OCI-LY1 (cell line): ENCODE data around the gene TRIM62.

Experiments
- H2AFZ ChIP-seq: fragments of 200-600 bp; sonication (generic), shearing (Covaris generic); 2 replicates; pipeline ENCODE4 v1.6.0; 2014; ENCODE audit warnings: antibody characterized with exemption, mild to moderate bottlenecking, low read length
- H3F3A ChIP-seq: fragments of 200-600 bp; sonication (generic), shearing (Covaris generic); 2 replicates; pipeline ENCODE4 v1.6.0; 2014; ENCODE audit warnings: mild to moderate bottlenecking, antibody characterized with exemption, low read length, moderate library complexity; ENCODE audit not compliant: insufficient read depth
- H3K27ac ChIP-seq: fragments of 200-600 bp; sonication (generic); 2 replicates; pipeline ENCODE4 v1.5.1; 2014; ENCODE audit warnings: low read length, mixed run types, mild to moderate bottlenecking, low read depth; ENCODE audit not compliant: poor library complexity, severe bottlenecking
- H3K27me3 ChIP-seq: fragments of 200-600 bp; sonication (generic); 2 replicates; pipeline ENCODE4 v1.6.0; 2014; ENCODE audit warnings: antibody characterized with exemption, mild to moderate bottlenecking, low read length, moderate library complexity; ENCODE audit not compliant: insufficient read depth
- H3K36me3 ChIP-seq: fragments of 200-600 bp; sonication (generic); 2 replicates; pipeline ENCODE4 v1.6.1; 2014; ENCODE audit warnings: mild to moderate bottlenecking, antibody characterized with exemption, low read length, moderate library complexity, mixed read lengths; ENCODE audit not compliant: insufficient read depth
- H3K4me1 ChIP-seq: fragments of 200-600 bp; sonication (generic); 2 replicates; pipeline ENCODE4 v1.5.1; 2014; ENCODE audit warnings: mild to moderate bottlenecking, low read length, moderate library complexity; ENCODE audit not compliant: insufficient read depth, severe bottlenecking
- H3K4me2 ChIP-seq: fragments of 200-600 bp; sonication (generic), shearing (Covaris generic); 2 replicates; pipeline ENCODE4 v1.6.1; 2014; ENCODE audit warnings: low read length
- H3K4me3 ChIP-seq: fragments of 200-600 bp; sonication (generic); 2 replicates; pipeline ENCODE4 v1.5.1; 2014; ENCODE audit warnings: low read length, low read depth, mild to moderate bottlenecking, mixed read lengths; ENCODE audit not compliant: poor library complexity, severe bottlenecking
- H3K79me2 ChIP-seq: fragments of 200-600 bp; shearing (Covaris generic); 2 replicates; pipeline ENCODE4 v1.6.1; 2016; ENCODE audit warnings: mixed run types, low read length, mixed read lengths; ENCODE audit not compliant: insufficient read depth
- H3K9ac ChIP-seq: fragments of 200-600 bp; sonication (generic), shearing (Covaris generic); 2 replicates; pipeline ENCODE4 v1.6.1; 2014; ENCODE audit warnings: mild to moderate bottlenecking, low read length, mixed read lengths
- H3K9me2 ChIP-seq: fragments of 200-600 bp; sonication (generic), shearing (Covaris generic); 2 replicates; pipeline ENCODE4 v1.6.1; 2014; ENCODE audit warnings: low read depth, mild to moderate bottlenecking, low read length, mixed read lengths
- H3K9me3 ChIP-seq: fragments of 200-600 bp; shearing (Covaris generic); 2 replicates; pipeline ENCODE4 v1.6.1; 2014; ENCODE audit warnings: low read length, mixed read lengths
- H4K20me1 ChIP-seq: fragments of 200-600 bp; sonication (generic), shearing (Covaris generic); 2 replicates; pipeline ENCODE4 v1.6.0; 2016; ENCODE audit warnings: mild to moderate bottlenecking, low read length; ENCODE audit not compliant: insufficient read depth
- CTCF ChIP-seq: fragments of 200-600 bp; sonication (generic), shearing (Covaris generic); IDR thresholded peaks from 2 replicates; pipeline ENCODE4 v1.5.1; 2017; ENCODE audit warnings: mild to moderate bottlenecking, antibody characterized with exemption, low read length, moderate library complexity, mixed read lengths
- EZH2 ChIP-seq: fragments of 200-600 bp; sonication (generic), shearing (Covaris generic); IDR thresholded peaks from 2 replicates; pipeline ENCODE4 v1.8.0; 2017; ENCODE audit warnings: borderline replicate concordance, mixed run types, mild to moderate bottlenecking, antibody characterized with exemption, low read length, moderate library complexity, mixed read lengths

TRIM62 gene

GRCh38 chr1:33119050-33119449, 62.8 kb downstream of the TRIM62 start:
- Histone ChIP-seq H3K27ac (no peak overlapping the region), H3K9ac (no peak overlapping the region), H3K79me2 (no peaks in the 10 kb centered on the region), H3K4me3 (no peak overlapping the region), H3K4me1 (no peaks in the 10 kb centered on the region), H3K27me3 (no peaks in the 10 kb centered on the region), H4K20me1 (no peaks in the 10 kb centered on the region), H3K4me2 (no peak overlapping the region), H3K9me3 (no peaks in the 10 kb centered on the region), H3F3A (no peaks in the 10 kb centered on the region), H2AFZ (no peak overlapping the region), H3K36me3 (no peaks in the 10 kb centered on the region), H3K9me2 (no peaks in the 10 kb centered on the region)
- TF ChIP-seq EZH2: no peak
- no peak for TF ChIP-seq CTCF

GRCh38 chr1:33118274-33118673, 63.6 kb downstream of the TRIM62 start:
- no peak overlapping the region for H2AFZ ChIP-seq
- H3F3A ChIP-seq: no peaks in the 10 kb centered on the region
- no peaks in the 10 kb centered on the region for H4K20me1 ChIP-seq
- no peak overlapping the region for H3K4me2 ChIP-seq
- no peak overlapping the region for H3K9ac ChIP-seq
- TF ChIP-seq CTCF: no peak
- no peak for TF ChIP-seq EZH2
- no peak overlapping the region for H3K4me3 ChIP-seq
- no peaks in the 10 kb centered on the region for H3K36me3 ChIP-seq
- H3K9me2 ChIP-seq: no peaks in the 10 kb centered on the region
- no peaks in the 10 kb centered on the region for H3K27me3 ChIP-seq
- H3K9me3 ChIP-seq: no peaks in the 10 kb centered on the region
- H3K4me1 ChIP-seq: no peaks in the 10 kb centered on the region
- no peak overlapping the region for H3K27ac ChIP-seq
- no peaks in the 10 kb centered on the region for H3K79me2 ChIP-seq

- no peak for TF ChIP-seq CTCF
- no peak for TF ChIP-seq EZH2
- Histone ChIP-seq H2AFZ (no peak overlapping the region), H3K27ac (no peak overlapping the region)
Observed at GRCh38 chr1:33117440-33118085, 64.3 kb downstream of the TRIM62 start.

More at GRCh38 chr1:33117440-33118085, 64.3 kb downstream of the TRIM62 start:
- Histone ChIP-seq H3K9ac (no peak overlapping the region), H3F3A (no peaks in the 10 kb centered on the region), H3K9me3 (no peaks in the 10 kb centered on the region), H3K79me2 (no peaks in the 10 kb centered on the region), H3K36me3 (no peaks in the 10 kb centered on the region), H3K27me3 (no peaks in the 10 kb centered on the region), H3K4me3 (no peak overlapping the region), H3K4me2 (no peak overlapping the region), H3K4me1 (no peaks in the 10 kb centered on the region), H4K20me1 (no peaks in the 10 kb centered on the region), H3K9me2 (no peaks in the 10 kb centered on the region)
